H9 (cell line): Measurements from ENCODE around the gene AMMECR1L. TPM values are rescaled to one million over a fixed set of nuclear protein-coding genes. Genes with fewer than 3 reads are reported as not detected.

Experiments used
- DNase-seq: peaks from one replicate; pipeline ENCODE4 v3.0.0-alpha.2; 2017
- H2AFZ ChIP-seq: one replicate; pipeline ENCODE4 v1.6.1; 2013; ENCODE audit warnings: mild to moderate bottlenecking, low read length, control low read depth, moderate library complexity
- H2AK5ac ChIP-seq: 2 replicates; pipeline ENCODE4 v1.6.1; 2013; ENCODE audit warnings: low read length, control low read depth, mixed read lengths; ENCODE audit not compliant: insufficient read length
- H2BK120ac ChIP-seq: one replicate; pipeline ENCODE4 v1.6.1; 2013; ENCODE audit warnings: low read depth, mild to moderate bottlenecking, low read length, control low read depth, inconsistent platforms; ENCODE audit not compliant: poor library complexity, severe bottlenecking
- H2BK12ac ChIP-seq: 2 replicates; pipeline ENCODE4 v1.6.1; 2013; ENCODE audit warnings: low read length, control low read depth, mixed read lengths, low read depth; ENCODE audit not compliant: insufficient read length
- H2BK15ac ChIP-seq: 2 replicates; pipeline ENCODE4 v1.6.1; 2013; ENCODE audit warnings: low read depth, low read length, control low read depth
- H2BK20ac ChIP-seq: one replicate; pipeline ENCODE4 v1.6.1; 2013; ENCODE audit warnings: low read depth, mild to moderate bottlenecking, low read length, control low read depth, inconsistent platforms; ENCODE audit not compliant: poor library complexity, severe bottlenecking
- H2BK5ac ChIP-seq: 2 replicates; pipeline ENCODE4 v1.6.1; 2013; ENCODE audit warnings: low read length, control low read depth, mixed read lengths; ENCODE audit not compliant: insufficient read length
- H3K14ac ChIP-seq: 2 replicates; pipeline ENCODE4 v1.6.1; 2013; ENCODE audit warnings: low read length, control low read depth; ENCODE audit not compliant: insufficient read depth
- H3K18ac ChIP-seq: 2 replicates; pipeline ENCODE4 v1.6.1; 2013; ENCODE audit warnings: low read depth, mild to moderate bottlenecking, mixed read lengths, low read length, control low read depth; ENCODE audit not compliant: insufficient read length
- H3K23ac ChIP-seq: 2 replicates; pipeline ENCODE4 v1.6.1; 2013; ENCODE audit warnings: low read length, control low read depth, mixed read lengths, low read depth; ENCODE audit not compliant: insufficient read length
- H3K23me2 ChIP-seq: 2 replicates; pipeline ENCODE4 v1.6.1; 2013; ENCODE audit warnings: low read depth, mild to moderate bottlenecking, mixed read lengths, low read length, control low read depth; ENCODE audit not compliant: insufficient read length, poor library complexity, severe bottlenecking
- H3K27ac ChIP-seq: 2 replicates; pipeline ENCODE4 v1.5.1; 2013; ENCODE audit warnings: low read length, control low read depth, mixed read lengths, low read depth; ENCODE audit not compliant: insufficient read length
- H3K27me3 ChIP-seq: 2 replicates; pipeline ENCODE4 v1.6.1; 2013; ENCODE audit warnings: low read length, control low read depth, inconsistent platforms; ENCODE audit not compliant: insufficient read depth
- H3K4ac ChIP-seq: 2 replicates; pipeline ENCODE4 v1.6.1; 2013; ENCODE audit warnings: low read depth, mild to moderate bottlenecking, control low read depth, inconsistent platforms, low read length, moderate library complexity
- H3K4me1 ChIP-seq: 2 replicates; pipeline ENCODE4 v1.6.1; 2013; ENCODE audit warnings: low read length, control low read depth, inconsistent platforms; ENCODE audit not compliant: insufficient read depth
- H3K4me2 ChIP-seq: 2 replicates; pipeline ENCODE4 v1.6.1; 2013; ENCODE audit warnings: low read length, control low read depth, mixed read lengths; ENCODE audit not compliant: insufficient read length, insufficient read depth
- H3K56ac ChIP-seq: 2 replicates; pipeline ENCODE4 v1.6.1; 2013; ENCODE audit warnings: low read depth, mild to moderate bottlenecking, mixed read lengths, low read length, control low read depth; ENCODE audit not compliant: insufficient read length
- H3K79me1 ChIP-seq: 2 replicates; pipeline ENCODE4 v1.6.1; 2013; ENCODE audit warnings: low read depth, mild to moderate bottlenecking, moderate library complexity, low read length, control low read depth, inconsistent platforms; ENCODE audit not compliant: insufficient read depth, poor library complexity, severe bottlenecking
- H3K79me2 ChIP-seq: 2 replicates; pipeline ENCODE4 v1.6.1; 2013; ENCODE audit warnings: low read length, control low read depth, inconsistent platforms; ENCODE audit not compliant: insufficient read depth
- H3K9ac ChIP-seq: 2 replicates; pipeline ENCODE4 v1.6.1; 2013; ENCODE audit warnings: low read length, control low read depth, mixed read lengths; ENCODE audit not compliant: insufficient read length; ENCODE audit errors: extremely low read depth
- H3K9me3 ChIP-seq: one replicate; pipeline ENCODE4 v1.6.1; 2013; ENCODE audit warnings: low read depth, low read length, inconsistent platforms; ENCODE audit not compliant: control insufficient read depth
- H3T11ph ChIP-seq: one replicate; pipeline ENCODE4 v1.6.1; 2013; ENCODE audit warnings: mild to moderate bottlenecking, low read length, control low read depth, inconsistent platforms
- H4K20me1 ChIP-seq: one replicate; pipeline ENCODE4 v1.6.1; 2013; ENCODE audit not compliant: control insufficient read depth, insufficient read length, insufficient read depth
- H4K5ac ChIP-seq: 2 replicates; pipeline ENCODE4 v1.6.1; 2013; ENCODE audit warnings: low read depth, mild to moderate bottlenecking, mixed read lengths, low read length, control low read depth; ENCODE audit not compliant: insufficient read length
- H4K8ac ChIP-seq: replicated peaks from 2 replicates; pipeline ENCODE4 v1.6.1; 2013; ENCODE audit warnings: low read length, control low read depth, mixed read lengths, low read depth; ENCODE audit not compliant: insufficient read length
- H4K91ac ChIP-seq: 2 replicates; pipeline ENCODE4 v1.6.1; 2013; ENCODE audit warnings: low read depth, mild to moderate bottlenecking, moderate library complexity, mixed read lengths, low read length, control low read depth; ENCODE audit not compliant: insufficient read length
- H3K27ac Mint-ChIP-seq, 3 experiments: 2 replicates in 2 of 3; 3 replicates in 1 of 3; pipeline ENCODE4 v1.8.0; 2020 to 2021; ENCODE audit warnings: mixed read lengths in 3 of 3, mild to moderate bottlenecking in 1 of 3, moderate library complexity in 1 of 3
- H3K27me3 Mint-ChIP-seq: 2 replicates; pipeline ENCODE4 v1.8.0; 2021; ENCODE audit warnings: low read depth, mild to moderate bottlenecking, moderate library complexity, mixed read lengths
- H3K36me3 Mint-ChIP-seq, 3 experiments: 2 replicates in 2 of 3; 3 replicates in 1 of 3; pipeline ENCODE4 v1.8.0; 2020 to 2021; ENCODE audit warnings: low read depth in 3 of 3, mixed read lengths in 3 of 3; ENCODE audit not compliant: insufficient read depth in 1 of 3
- H3K4me1 Mint-ChIP-seq, 2 experiments: 2 replicates each; pipeline ENCODE4 v1.8.0; 2020; ENCODE audit warnings: mixed read lengths in 2 of 2
- H3K4me3 Mint-ChIP-seq, 2 experiments: 2 replicates in 1 of 2; 3 replicates in 1 of 2; pipeline ENCODE4 v1.8.0; 2020 to 2021; ENCODE audit warnings: mild to moderate bottlenecking in 2 of 2, mixed read lengths in 2 of 2, moderate library complexity in 1 of 2
- H3K9me3 Mint-ChIP-seq, 2 experiments: 2 replicates in 1 of 2; 3 replicates in 1 of 2; pipeline ENCODE4 v1.8.0; 2020; ENCODE audit warnings: mild to moderate bottlenecking in 2 of 2, mixed read lengths in 2 of 2, moderate library complexity in 1 of 2
- CTCF ChIP-seq: fragments of 200-600 bp; sonication (generic); conservative IDR thresholded peaks from 3 replicates; pipeline ENCODE4 v1.8.0; 2021; ENCODE audit warnings: antibody characterized with exemption, mild to moderate bottlenecking
- WGBS: extraction: QIAGEN DNeasy Blood & Tissue Kit; methylation state at CpG from one replicate; pipeline ENCODE4 v1.1.7; 2013; ENCODE audit warnings: missing lambda C conversion rate, low lambda C conversion rate, mixed read lengths; ENCODE audit not compliant: insufficient read length; ENCODE audit errors: extremely low coverage; 5-methylcytosine and 5-hydroxymethylcytosine counted together
- total RNA-seq: library from RNA; stranded (reverse); gene quantifications from 2 replicates; pipeline ENCODE4 v1.2.1, GENCODE V29; 2021

The AMMECR1L gene
- total RNA-seq, 1 experiment from 2014 or later, result 20.0 TPM

GRCh38 chr2:127884436-127884835, 1.3 kb downstream of the AMMECR1L start:
- peaks cover 22 to 24% of the 10 kb centered on the region in 2 experiments for H3K4me1 Mint-ChIP-seq
- Histone ChIP-seq H3K4ac (no peak overlapping the region), H2BK120ac (no peak overlapping the region), H3K56ac (no peak overlapping the region), H2BK15ac (no peak overlapping the region), H3T11ph (no peak overlapping the region), H2AK5ac (no peak overlapping the region), H3K79me1 (peaks cover 11% of the 10 kb centered on the region), H2BK20ac (no peak overlapping the region), H3K18ac (no peak overlapping the region), H3K9ac (peak overlapping the region; percentile 72), H3K4me2 (peak overlapping the region; percentile 82), H2AFZ (no peak overlapping the region), H3K23me2 (peaks cover 8% of the 10 kb centered on the region), H3K79me2 (peaks cover 13% of the 10 kb centered on the region; the same call in 1 of the 2 replicates), H3K23ac (no peak overlapping the region), H4K91ac (no peak overlapping the region), H4K5ac (no peak overlapping the region), H4K20me1 (no peaks in the 10 kb centered on the region), H3K14ac (no peak overlapping the region), H2BK12ac (no peak overlapping the region), H4K8ac (no peak overlapping the region), H3K9me3 (no peaks in the 10 kb centered on the region), H3K4me1 (no peaks in the 10 kb centered on the region), H3K27me3 (no peaks in the 10 kb centered on the region), H3K27ac (no peak overlapping the region), H2BK5ac (no peak overlapping the region)
- peak overlapping the region; percentile 34 to 97 (median 37); a peak in 5 of 7 replicates for H3K27ac Mint-ChIP-seq
- no peak for DNase-seq
- H3K36me3 Mint-ChIP-seq, result peaks cover 15 to 44% (median 29%) of the 10 kb centered on the region in 3 experiments; a peak in 6 of 7 replicates
- TF ChIP-seq CTCF, result no peak
- WGBS, result no CpG with 5 or more reads among the region's 10 CpGs
- peak overlapping the region; percentile 85 to 88 for H3K4me3 Mint-ChIP-seq
- no peaks in the 10 kb centered on the region for H3K27me3 Mint-ChIP-seq
- H3K9me3 Mint-ChIP-seq, result no peaks in the 10 kb centered on the region; a peak in 1 of 5 replicates
